Inferior parietal cortex (tissue), 1 donor: ENCODE data around the gene ZSWIM1.

Source experiments
- DNase-seq: peaks from one replicate; pipeline ENCODE4 v3.0.0-alpha.2; 2016; ENCODE audit errors: extremely low spot score

The ZSWIM1 gene

GRCh38 chr20:45880988-45881788 is at the start of gene ZSWIM1:
TSS of gene ZSWIM1 (plus strand) at chr20:45881227. CDS start at chr20:45882593, 1,366 bp downstream.
- peak; percentile 100 for DNase-seq

DNA sequence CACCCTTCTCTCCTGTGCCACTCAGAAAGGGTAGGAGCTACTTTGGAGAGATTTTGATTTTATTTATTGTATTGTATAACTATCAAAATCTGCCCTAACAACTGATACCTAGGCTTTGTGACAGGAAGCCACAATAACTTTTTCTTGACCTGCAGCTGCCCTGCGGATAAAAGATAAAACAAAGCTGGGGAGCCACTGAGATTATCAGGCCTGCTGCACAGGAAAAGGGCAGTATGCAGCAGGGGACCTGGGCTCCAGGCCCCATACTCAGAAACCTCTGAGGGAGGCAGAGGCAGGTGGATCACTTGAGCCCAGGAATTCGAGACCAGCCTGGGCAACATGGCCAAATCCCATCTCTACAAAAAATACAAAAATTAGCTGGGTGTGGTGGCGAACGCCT is 48.4 kb upstream of the ZSWIM1 start:
- DNase-seq = no peak

- DNase-seq = peak; percentile 48
Observed at GRCh38 chr20:45833030-45833882, 47.8 kb upstream of the ZSWIM1 start, which contains the start of gene SNX21. TSS of gene SNX21 (plus strand) at chr20:45833799. CDS start at chr20:45833920, 121 bp downstream.

DNA sequence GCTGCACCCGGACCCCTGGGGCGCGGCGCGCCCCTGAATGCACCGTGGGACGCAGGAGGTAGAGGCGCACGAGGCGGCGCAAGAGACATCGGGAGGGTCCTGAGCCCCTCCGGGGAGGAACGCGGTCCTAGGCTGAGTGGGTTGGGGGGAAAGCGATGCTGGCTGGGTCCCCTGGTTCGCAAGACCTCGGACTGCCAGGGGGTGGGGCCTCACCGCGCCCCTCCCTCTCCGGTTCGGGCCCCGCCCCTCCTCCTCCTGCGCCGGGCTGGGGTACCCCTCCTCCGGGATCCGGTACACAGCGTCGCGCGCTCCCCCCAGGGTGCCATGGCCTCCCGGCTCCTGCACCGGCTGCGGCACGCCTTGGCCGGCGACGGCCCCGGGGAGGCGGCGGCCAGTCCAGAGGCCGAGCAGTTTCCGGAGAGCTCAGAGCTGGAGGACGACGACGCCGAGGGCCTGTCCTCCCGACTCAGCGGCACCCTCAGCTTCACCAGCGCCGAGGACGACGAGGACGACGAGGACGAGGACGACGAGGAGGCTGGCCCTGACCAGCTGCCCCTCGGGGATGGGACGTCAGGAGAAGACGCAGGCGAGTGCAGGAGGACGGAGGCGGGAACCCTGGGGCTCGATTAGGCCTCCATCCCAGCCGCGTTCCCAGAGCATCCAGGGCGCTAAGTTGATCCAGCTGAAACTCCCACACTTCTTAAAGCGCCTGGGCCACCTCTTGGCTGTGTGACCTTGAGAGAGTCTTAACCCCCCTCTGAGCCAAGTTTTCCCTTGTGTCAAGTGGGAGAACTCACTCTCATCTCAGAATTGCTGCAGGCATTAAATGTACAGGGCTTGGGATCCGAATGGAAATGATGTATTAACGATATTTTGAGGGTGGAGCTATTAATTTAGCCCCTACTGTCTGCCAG is 46.9 kb upstream of the ZSWIM1 start:
- DNase-seq = no peak

GRCh38 chr20:45834797-45835161 is 46.2 kb upstream of the ZSWIM1 start:
- DNase-seq = no peak

GRCh38 chr20:45835329-45835765 is 45.7 kb upstream of the ZSWIM1 start:
- no peak for DNase-seq

- no peak for DNase-seq
Observed at GRCh38 chr20:45835825-45836224, 45.2 kb upstream of the ZSWIM1 start.

GRCh38 chr20:45836841-45837240 is 44.2 kb upstream of the ZSWIM1 start:
- DNase-seq = no peak

GRCh38 chr20:45840700-45841198 is 40.3 kb upstream of the ZSWIM1 start:
- DNase-seq = no peak

- DNase-seq = no peak
Observed at GRCh38 chr20:45841407-45842129, 39.5 kb upstream of the ZSWIM1 start.

GRCh38 chr20:45842169-45842812 is 38.7 kb upstream of the ZSWIM1 start:
- no peak for DNase-seq

GRCh38 chr20:45843506-45843905 is 37.5 kb upstream of the ZSWIM1 start:
- DNase-seq = no peak

DNA sequence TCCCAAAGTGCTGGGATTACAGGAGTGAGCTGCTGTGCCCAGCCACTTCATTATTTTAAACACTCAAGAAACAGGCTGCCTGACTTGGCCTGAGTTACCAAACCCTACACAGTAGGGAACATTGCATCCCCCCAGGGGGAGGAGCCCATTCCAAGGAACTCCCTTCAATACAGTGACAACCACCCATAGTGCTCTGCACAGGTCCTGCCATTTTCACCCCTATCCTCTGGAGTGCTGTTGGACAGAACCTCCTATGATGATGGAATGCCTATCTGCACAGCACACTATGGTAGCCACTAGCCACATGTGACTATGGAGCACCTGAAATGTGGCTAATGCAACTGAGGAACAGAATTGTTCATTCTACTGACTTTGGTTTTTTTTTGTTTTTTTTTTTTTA is 35.6 kb upstream of the ZSWIM1 start:
- no peak for DNase-seq

DNA sequence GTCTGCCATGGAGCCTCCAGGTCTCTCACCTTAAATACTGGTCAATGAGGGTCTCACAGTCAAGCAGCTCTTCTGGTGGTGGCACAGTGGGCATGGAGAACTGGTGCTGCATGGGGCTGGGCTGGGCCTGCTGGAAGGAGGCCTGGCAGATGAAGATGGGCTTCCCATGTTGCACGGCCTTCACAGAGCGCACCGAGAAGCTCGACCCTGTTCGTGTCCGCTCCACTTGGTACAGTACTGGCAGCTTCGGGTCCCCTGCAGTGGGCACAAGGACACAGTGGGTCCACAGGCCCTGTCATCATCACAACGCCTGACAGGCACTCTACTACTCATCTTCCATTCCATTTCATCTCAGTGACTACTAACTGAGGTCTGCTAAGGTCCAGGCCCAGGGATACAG is 32.6 kb upstream of the ZSWIM1 start:
- no peak for DNase-seq

DNA sequence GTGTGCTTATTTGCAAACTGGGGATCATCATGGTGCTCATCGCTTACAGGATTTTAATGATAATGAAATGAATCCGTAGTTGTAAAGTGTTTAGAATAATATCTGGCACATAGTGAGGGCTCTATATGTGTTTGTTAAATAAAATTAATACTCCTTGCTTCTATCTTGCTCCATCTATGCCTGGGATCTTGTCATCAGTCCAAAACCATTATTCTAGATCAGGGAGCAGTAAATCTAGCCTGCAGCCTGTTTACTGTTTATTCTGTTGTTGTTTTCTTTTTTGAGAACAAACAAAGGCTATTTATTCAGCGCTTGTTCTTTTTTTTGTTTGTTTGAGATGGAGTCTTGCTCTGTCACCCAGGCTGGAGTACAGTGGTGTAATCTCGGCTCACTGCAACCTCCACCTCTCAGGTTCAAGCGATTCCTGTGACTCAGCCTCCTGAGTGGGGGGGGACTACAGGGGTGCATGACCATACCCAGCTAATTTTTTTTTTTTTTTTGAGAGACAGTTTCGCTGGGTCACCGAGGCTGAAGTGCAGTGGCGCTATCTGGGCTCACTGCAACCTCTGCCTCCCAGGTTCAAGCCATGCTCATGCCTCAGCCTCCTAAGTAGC is 32.0 kb upstream of the ZSWIM1 start:
- no peak for DNase-seq

DNA sequence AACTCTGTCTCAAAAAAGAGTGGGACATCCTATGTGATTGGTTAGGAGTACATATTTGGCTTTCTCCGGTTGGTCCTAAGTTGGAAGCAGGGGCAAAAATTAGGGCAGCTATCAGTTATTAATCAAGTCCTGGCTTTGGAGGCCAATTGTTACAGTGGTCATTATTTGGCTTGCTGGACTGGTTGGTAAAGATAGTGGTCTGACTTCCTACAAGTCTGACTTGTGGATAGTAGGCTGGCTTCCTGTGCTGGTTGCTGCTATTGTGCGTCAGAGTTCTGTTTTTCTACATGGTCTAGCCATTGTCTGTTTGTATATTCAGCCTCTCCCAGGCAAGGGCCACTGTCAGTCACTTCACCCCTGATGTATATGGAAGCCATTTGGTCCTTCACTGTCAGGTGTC is 30.8 kb upstream of the ZSWIM1 start:
- DNase-seq = no peak

- DNase-seq = no peak
Observed at GRCh38 chr20:45850926-45851325, 30.1 kb upstream of the ZSWIM1 start.

- no peak for DNase-seq
Observed at GRCh38 chr20:45851501-45851900, 29.5 kb upstream of the ZSWIM1 start.

DNA sequence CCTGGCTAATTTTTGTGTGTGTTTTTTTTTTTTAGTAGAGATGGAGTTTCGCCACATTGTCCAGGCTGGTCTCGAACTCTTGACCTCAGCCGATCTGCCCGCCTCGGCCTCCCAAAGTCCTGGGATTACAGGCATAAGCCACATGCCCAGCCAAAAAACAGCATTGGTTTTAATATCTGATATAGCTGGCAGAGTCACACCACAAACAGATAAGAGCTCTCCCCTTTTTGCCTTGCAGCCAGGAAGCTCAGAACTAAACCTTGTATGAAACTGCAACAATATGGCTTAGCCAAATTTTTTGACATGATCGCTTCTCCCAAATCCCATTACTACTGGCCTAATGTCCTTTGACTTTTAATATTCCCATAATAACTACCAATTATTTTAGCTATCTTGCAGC is 28.7 kb upstream of the ZSWIM1 start:
- DNase-seq = no peak

DNA sequence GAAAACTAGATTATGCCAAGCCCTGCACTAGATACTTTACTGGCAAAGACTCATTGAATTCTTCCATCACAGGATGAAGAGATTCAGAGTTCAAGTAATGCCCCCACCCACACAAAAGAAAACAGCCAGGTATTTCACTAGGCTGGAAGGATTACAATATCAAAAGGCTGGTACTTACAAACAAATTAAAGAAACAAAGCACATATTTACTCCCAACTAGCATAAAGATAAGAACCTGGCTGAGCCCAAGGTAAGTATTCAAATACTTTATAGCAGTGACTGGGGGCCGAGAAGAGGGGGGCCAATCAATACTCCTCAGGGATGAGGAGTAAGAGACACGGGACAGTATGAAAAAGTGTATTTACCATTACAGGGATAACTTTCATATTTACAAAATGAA is 27.5 kb upstream of the ZSWIM1 start:
- no peak for DNase-seq
